PC-9 (cell line): ENCODE data around the gene LIMA1. TPM values are rescaled to one million over a fixed set of nuclear protein-coding genes. Genes with fewer than 3 reads are reported as not detected.

Experiments
- BruUV-seq: library from RNA; stranded (reverse); fragments of 400-500 nt; replicated peaks from 2 replicates; lab custom pipeline; 2021; lab: Mats Ljungman, UMichigan
- CTCF ChIA-PET: fragments of 300-600 bp; sonication (Branson Sonifier 250); formaldehyde crosslinking; loops from one replicate; lab custom pipeline; 2022; ENCODE audit warnings: antibody characterized with exemption; lab: Charles Lee
- POLR2A ChIA-PET: fragments of 300-600 bp; sonication (Branson Sonifier 250); formaldehyde crosslinking; loops from one replicate; lab custom pipeline; 2022; ENCODE audit warnings: antibody characterized with exemption; ENCODE audit not compliant: unreplicated experiment; lab: Charles Lee
- DNase-seq, 2 experiments: peaks; one replicate each; pipeline versions ENCODE4 v3.0.0 to v3.0.0-alpha.2; 2015 to 2022; ENCODE audit warnings: mixed read lengths in 1 of 2
- H2AFZ ChIP-seq: fragments of 200-600 bp; sonication (generic); 2 replicates; pipeline ENCODE4 v1.8.1; 2017; ENCODE audit warnings: antibody characterized with exemption
- H3F3A ChIP-seq: fragments of 200-600 bp; sonication (generic); 2 replicates; pipeline ENCODE4 v1.8.1; 2017; ENCODE audit warnings: antibody characterized with exemption, mild to moderate bottlenecking, low read depth; ENCODE audit not compliant: insufficient read depth
- H3K27ac ChIP-seq: fragments of 200-600 bp; sonication (generic); 2 replicates; pipeline ENCODE4 v1.6.1; 2016; ENCODE audit warnings: mixed run types
- H3K27me3 ChIP-seq: fragments of 200-600 bp; sonication (generic); 2 replicates; pipeline ENCODE4 v1.6.1; 2016; ENCODE audit warnings: low read depth, mixed run types; ENCODE audit not compliant: insufficient read depth
- H3K36me3 ChIP-seq: fragments of 200-600 bp; sonication (generic); 2 replicates; pipeline ENCODE4 v1.6.1; 2016; ENCODE audit warnings: low read depth, mixed run types
- H3K4me1 ChIP-seq: fragments of 200-600 bp; sonication (generic); replicated peaks from 2 replicates; pipeline ENCODE4 v1.6.1; 2016; ENCODE audit warnings: mixed run types; ENCODE audit not compliant: insufficient read depth
- H3K4me2 ChIP-seq: fragments of 200-600 bp; sonication (generic); 2 replicates; pipeline ENCODE4 v1.6.1; 2017; ENCODE audit warnings: mixed run types
- H3K4me3 ChIP-seq: fragments of 200-600 bp; sonication (generic); 2 replicates; pipeline ENCODE4 v1.6.1; 2016; ENCODE audit warnings: mixed run types
- H3K79me2 ChIP-seq: fragments of 200-600 bp; sonication (generic); 2 replicates; pipeline ENCODE4 v1.6.1; 2017; ENCODE audit warnings: low read depth, mixed run types
- H3K9me2 ChIP-seq: fragments of 200-600 bp; sonication (generic); 2 replicates; pipeline ENCODE4 v1.8.1; 2017; ENCODE audit warnings: mild to moderate bottlenecking; ENCODE audit not compliant: insufficient read depth
- H3K9me3 ChIP-seq: fragments of 200-600 bp; sonication (generic); 2 replicates; pipeline ENCODE4 v1.8.1; 2016; ENCODE audit warnings: low read depth; ENCODE audit not compliant: insufficient read depth
- H4K20me1 ChIP-seq: fragments of 200-600 bp; sonication (generic); 2 replicates; pipeline ENCODE4 v1.8.1; 2017; ENCODE audit not compliant: insufficient read depth
- CTCF ChIP-seq: fragments of 200-600 bp; sonication (generic); conservative IDR thresholded peaks from 2 replicates; pipeline ENCODE4 v1.6.1; 2017; ENCODE audit warnings: mixed run types, antibody characterized with exemption, mild to moderate bottlenecking, moderate library complexity
- EZH2 ChIP-seq: fragments of 200-600 bp; sonication (generic); IDR thresholded peaks from 2 replicates; pipeline ENCODE4 v1.8.0; 2017; ENCODE audit warnings: antibody characterized with exemption, low read depth
- intact Hi-C: fragments of 100-400 bp; cut with micrococcal nuclease; formaldehyde crosslinking; loops from one replicate; pipeline ENCODE4 v1.10.0; 2022; ENCODE audit not compliant: unreplicated experiment
- total RNA-seq: library from RNA; stranded (reverse); gene quantifications from 2 replicates; pipeline ENCODE4 v1.2.3, GENCODE V29; 2021

The LIMA1 gene
- total RNA-seq, 1 experiment from 2014 or later: 98.6 TPM

DNA sequence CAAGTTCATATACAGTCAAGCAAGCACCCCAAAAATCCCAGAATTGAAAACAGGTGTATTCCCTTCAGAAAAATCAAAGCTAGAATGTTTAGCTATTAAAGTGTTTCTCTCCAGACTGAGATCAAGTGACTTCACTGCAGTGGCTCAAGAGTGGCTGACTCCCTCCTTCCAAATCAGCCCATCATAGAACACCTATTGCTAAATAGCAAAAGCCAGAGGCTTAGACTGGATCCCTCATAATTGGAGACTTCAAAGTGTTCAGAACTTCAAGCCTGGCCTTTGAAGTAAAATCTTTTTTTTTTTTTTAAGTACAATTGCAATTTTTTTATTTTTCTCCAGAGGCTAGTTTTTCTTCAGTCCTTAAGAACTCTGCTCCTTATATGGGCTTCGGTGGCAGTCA lies 66.1 kb downstream of the LIMA1 start:
- Histone ChIP-seq H3K27me3 (no peaks in the 10 kb centered on the region), H3K36me3 (peaks cover 11% of the 10 kb centered on the region), H3K79me2 (peaks cover 54% of the 10 kb centered on the region; the same call in 1 of the 2 replicates), H3F3A (peaks cover 47% of the 10 kb centered on the region), H3K4me3 (no peak overlapping the region), H3K9me3 (no peaks in the 10 kb centered on the region), H2AFZ (no peak overlapping the region), H3K9me2 (no peaks in the 10 kb centered on the region), H3K4me2 (no peak overlapping the region), H3K27ac (peak overlapping the region; percentile 83), H4K20me1 (no peaks in the 10 kb centered on the region), H3K4me1 (peaks cover 77% of the 10 kb centered on the region)
- TF ChIP-seq EZH2 (no peak), CTCF (no peak)
- intact Hi-C loops: no loop called here
- POLR2A ChIA-PET: interaction anchor here (0.6 kb wide), 1 partner anchor 91 kb away, joined by 20 read pairs; no protein-coding TSS in a partner anchor
- no TSS peak for BruUV-seq
- no peak for DNase-seq
- CTCF ChIA-PET: no interaction called here

GRCh38 chr12:50215033-50215432 lies 68.3 kb downstream of the LIMA1 start:
- Histone ChIP-seq H2AFZ (no peak overlapping the region), H4K20me1 (no peaks in the 10 kb centered on the region), H3K27me3 (no peaks in the 10 kb centered on the region), H3K9me2 (no peaks in the 10 kb centered on the region), H3K4me3 (no peak overlapping the region), H3K4me1 (peaks cover 61% of the 10 kb centered on the region), H3K4me2 (peak overlapping the region; percentile 55), H3K79me2 (peaks cover 45% of the 10 kb centered on the region; the same call in 1 of the 2 replicates), H3F3A (peaks cover 34% of the 10 kb centered on the region), H3K36me3 (peaks cover 25% of the 10 kb centered on the region), H3K27ac (peak overlapping the region; percentile 83), H3K9me3 (no peaks in the 10 kb centered on the region)
- ChIA-PET POLR2A (interaction anchor here (0.6 kb wide), 1 partner anchor 26 kb away, joined by 7 read pairs; no protein-coding TSS in a partner anchor), CTCF (no interaction called here)
- peak; percentile 17 to 91 for DNase-seq
- intact Hi-C loops: no loop called here
- no TSS peak for BruUV-seq
- TF ChIP-seq EZH2 (no peak), CTCF (no peak)

DNA sequence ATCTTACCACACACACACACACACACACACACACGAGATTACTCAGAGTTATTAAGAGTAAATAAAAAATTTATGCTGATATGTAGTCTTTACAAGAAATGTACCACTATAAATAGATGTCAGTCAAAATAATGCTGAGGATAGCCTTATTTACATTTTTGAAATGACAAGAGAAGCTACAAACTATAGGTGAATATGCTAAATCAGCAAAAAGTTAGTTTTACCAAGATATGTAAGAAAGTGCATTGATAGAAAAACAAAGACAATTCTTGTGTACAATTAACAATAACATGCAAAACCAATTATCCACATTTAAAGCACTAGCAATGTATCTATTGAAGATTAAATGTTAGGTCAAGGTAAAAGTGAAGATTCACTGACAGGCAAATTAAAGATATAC lies 69.3 kb downstream of the LIMA1 start:
- TF ChIP-seq EZH2: no peak
- no peak for TF ChIP-seq CTCF
- H3K79me2 ChIP-seq: peaks cover 39% of the 10 kb centered on the region; the same call in 1 of the 2 replicates
- peak overlapping the region; percentile 83 for H3K27ac ChIP-seq
- H3K9me3 ChIP-seq: no peaks in the 10 kb centered on the region
- H3K9me2 ChIP-seq: no peaks in the 10 kb centered on the region
- BruUV-seq: no TSS peak
- POLR2A ChIA-PET: no interaction called here
- peaks cover 34% of the 10 kb centered on the region for H3F3A ChIP-seq
- peaks cover 25% of the 10 kb centered on the region for H3K36me3 ChIP-seq
- intact Hi-C loops: no loop called here
- no peaks in the 10 kb centered on the region for H4K20me1 ChIP-seq
- H3K4me2 ChIP-seq: no peak overlapping the region
- H3K27me3 ChIP-seq: no peaks in the 10 kb centered on the region
- H3K4me3 ChIP-seq: no peak overlapping the region
- no peak for DNase-seq
- peaks cover 51% of the 10 kb centered on the region for H3K4me1 ChIP-seq
- no peak overlapping the region for H2AFZ ChIP-seq
- CTCF ChIA-PET: no interaction called here
